PC-9 (cell line): ENCODE data around the gene CD300A. TPM values are rescaled to one million over a fixed set of nuclear protein-coding genes. Genes with fewer than 3 reads are reported as not detected.

Source experiments
- BruUV-seq: library from RNA; stranded (reverse); fragments of 400-500 nt; replicated peaks from 2 replicates; lab custom pipeline; 2021; lab: Mats Ljungman, UMichigan
- CTCF ChIA-PET: fragments of 300-600 bp; sonication (Branson Sonifier 250); formaldehyde crosslinking; loops from one replicate; lab custom pipeline; 2022; ENCODE audit warnings: antibody characterized with exemption; lab: Charles Lee
- POLR2A ChIA-PET: fragments of 300-600 bp; sonication (Branson Sonifier 250); formaldehyde crosslinking; loops from one replicate; lab custom pipeline; 2022; ENCODE audit warnings: antibody characterized with exemption; ENCODE audit not compliant: unreplicated experiment; lab: Charles Lee
- DNase-seq, 2 experiments: peaks; one replicate each; pipeline versions ENCODE4 v3.0.0 to v3.0.0-alpha.2; 2015 to 2022; ENCODE audit warnings: mixed read lengths in 1 of 2
- H2AFZ ChIP-seq: fragments of 200-600 bp; sonication (generic); 2 replicates; pipeline ENCODE4 v1.8.1; 2017; ENCODE audit warnings: antibody characterized with exemption
- H3F3A ChIP-seq: fragments of 200-600 bp; sonication (generic); 2 replicates; pipeline ENCODE4 v1.8.1; 2017; ENCODE audit warnings: antibody characterized with exemption, mild to moderate bottlenecking, low read depth; ENCODE audit not compliant: insufficient read depth
- H3K27ac ChIP-seq: fragments of 200-600 bp; sonication (generic); 2 replicates; pipeline ENCODE4 v1.6.1; 2016; ENCODE audit warnings: mixed run types
- H3K27me3 ChIP-seq: fragments of 200-600 bp; sonication (generic); 2 replicates; pipeline ENCODE4 v1.6.1; 2016; ENCODE audit warnings: low read depth, mixed run types; ENCODE audit not compliant: insufficient read depth
- H3K36me3 ChIP-seq: fragments of 200-600 bp; sonication (generic); 2 replicates; pipeline ENCODE4 v1.6.1; 2016; ENCODE audit warnings: low read depth, mixed run types
- H3K4me1 ChIP-seq: fragments of 200-600 bp; sonication (generic); replicated peaks from 2 replicates; pipeline ENCODE4 v1.6.1; 2016; ENCODE audit warnings: mixed run types; ENCODE audit not compliant: insufficient read depth
- H3K4me2 ChIP-seq: fragments of 200-600 bp; sonication (generic); 2 replicates; pipeline ENCODE4 v1.6.1; 2017; ENCODE audit warnings: mixed run types
- H3K4me3 ChIP-seq: fragments of 200-600 bp; sonication (generic); 2 replicates; pipeline ENCODE4 v1.6.1; 2016; ENCODE audit warnings: mixed run types
- H3K79me2 ChIP-seq: fragments of 200-600 bp; sonication (generic); 2 replicates; pipeline ENCODE4 v1.6.1; 2017; ENCODE audit warnings: low read depth, mixed run types
- H3K9me2 ChIP-seq: fragments of 200-600 bp; sonication (generic); 2 replicates; pipeline ENCODE4 v1.8.1; 2017; ENCODE audit warnings: mild to moderate bottlenecking; ENCODE audit not compliant: insufficient read depth
- H3K9me3 ChIP-seq: fragments of 200-600 bp; sonication (generic); 2 replicates; pipeline ENCODE4 v1.8.1; 2016; ENCODE audit warnings: low read depth; ENCODE audit not compliant: insufficient read depth
- H4K20me1 ChIP-seq: fragments of 200-600 bp; sonication (generic); 2 replicates; pipeline ENCODE4 v1.8.1; 2017; ENCODE audit not compliant: insufficient read depth
- CTCF ChIP-seq: fragments of 200-600 bp; sonication (generic); conservative IDR thresholded peaks from 2 replicates; pipeline ENCODE4 v1.6.1; 2017; ENCODE audit warnings: mixed run types, antibody characterized with exemption, mild to moderate bottlenecking, moderate library complexity
- EZH2 ChIP-seq: fragments of 200-600 bp; sonication (generic); IDR thresholded peaks from 2 replicates; pipeline ENCODE4 v1.8.0; 2017; ENCODE audit warnings: antibody characterized with exemption, low read depth
- intact Hi-C: fragments of 100-400 bp; cut with micrococcal nuclease; formaldehyde crosslinking; loops from one replicate; pipeline ENCODE4 v1.10.0; 2022; ENCODE audit not compliant: unreplicated experiment
- total RNA-seq: library from RNA; stranded (reverse); gene quantifications from 2 replicates; pipeline ENCODE4 v1.2.3, GENCODE V29; 2021

The CD300A gene
- total RNA-seq, 1 experiment from 2014 or later, result not detected

- no peaks in the 10 kb centered on the region for H3K36me3 ChIP-seq
- TF ChIP-seq CTCF, result no peak
- no peak for TF ChIP-seq EZH2
- H4K20me1 ChIP-seq, result no peaks in the 10 kb centered on the region
- peaks cover 9% of the 10 kb centered on the region; the same call in 1 of the 2 replicates for H3K9me3 ChIP-seq
- H3K79me2 ChIP-seq, result no peaks in the 10 kb centered on the region
- no peak overlapping the region for H3K4me3 ChIP-seq
- H3K9me2 ChIP-seq, result no peaks in the 10 kb centered on the region
- H3K4me1 ChIP-seq, result no peaks in the 10 kb centered on the region
- no peak overlapping the region for H2AFZ ChIP-seq
- POLR2A ChIA-PET, result no interaction called here
- no peaks in the 10 kb centered on the region for H3F3A ChIP-seq
- intact Hi-C loops, result no loop called here
- no peak overlapping the region for H3K27ac ChIP-seq
- CTCF ChIA-PET, result interaction anchor here (0.5 to 1.0 kb wide), 2 partner anchors 19 to 121 kb away, joined by 3 read pairs; no protein-coding TSS in a partner anchor
- DNase-seq, result no peak
- peaks cover 98% of the 10 kb centered on the region for H3K27me3 ChIP-seq
- no peak overlapping the region for H3K4me2 ChIP-seq
- BruUV-seq, result no TSS peak
Measured at GRCh38 chr17:74480290-74480689, 13.9 kb downstream of the CD300A start.

- H4K20me1 ChIP-seq, result no peaks in the 10 kb centered on the region
- no peaks in the 10 kb centered on the region for H3K9me2 ChIP-seq
- H2AFZ ChIP-seq, result no peak overlapping the region
- no peaks in the 10 kb centered on the region for H3K9me3 ChIP-seq
- H3F3A ChIP-seq, result no peaks in the 10 kb centered on the region
- BruUV-seq, result no TSS peak
- intact Hi-C loops, result no loop called here
- H3K4me3 ChIP-seq, result no peak overlapping the region
- no peak overlapping the region for H3K4me2 ChIP-seq
- peaks cover 98% of the 10 kb centered on the region for H3K27me3 ChIP-seq
- no peaks in the 10 kb centered on the region for H3K36me3 ChIP-seq
- ChIA-PET CTCF (no interaction called here), POLR2A (no interaction called here)
- no peaks in the 10 kb centered on the region for H3K4me1 ChIP-seq
- no peak for DNase-seq
- H3K79me2 ChIP-seq, result no peaks in the 10 kb centered on the region
- H3K27ac ChIP-seq, result no peak overlapping the region
- TF ChIP-seq EZH2 (no peak), CTCF (no peak)
Measured at GRCh38 chr17:74481621-74482020, 15.2 kb downstream of the CD300A start.

- Histone ChIP-seq H3K27me3 (peaks cover 83% of the 10 kb centered on the region), H3K9me2 (no peaks in the 10 kb centered on the region), H3K9me3 (no peaks in the 10 kb centered on the region), H4K20me1 (no peaks in the 10 kb centered on the region), H3K36me3 (no peaks in the 10 kb centered on the region), H3F3A (no peaks in the 10 kb centered on the region), H2AFZ (no peak overlapping the region), H3K4me2 (no peak overlapping the region), H3K4me3 (no peak overlapping the region), H3K27ac (no peak overlapping the region), H3K4me1 (no peaks in the 10 kb centered on the region), H3K79me2 (no peaks in the 10 kb centered on the region)
- intact Hi-C loops, result no loop called here
- CTCF ChIA-PET, result no interaction called here
- TF ChIP-seq CTCF, result no peak
- no peak for TF ChIP-seq EZH2
- DNase-seq, result no peak
- POLR2A ChIA-PET, result no interaction called here
- no TSS peak for BruUV-seq
Measured at GRCh38 chr17:74484066-74484465, 17.6 kb downstream of the CD300A start.
